ENCODE data around the gene PHACTR2.

- TF ChIP-seq CTCF (IDR thresholded peaks at IDR 0.05) (no peak), EP300 (IDR thresholded peaks at IDR 0.05) (no peak), POLR2A (IDR thresholded peaks at IDR 0.05) (no peak)
Measured at GRCh38 chr6:143682805-143683204, 5.0 kb downstream of the PHACTR2 start.

Data from ovary (tissue), 3 donors.